ENCODE measurements around the gene DDAH1. TPM values are rescaled to one million over a fixed set of nuclear protein-coding genes. Genes with fewer than 3 reads are reported as not detected.

Gene DDAH1
- total and polyA plus RNA-seq, 2 experiments from 2014 or later, result 29.4 to 41.7 TPM

GRCh38 chr1:85421179-85421578 is 43.8 kb downstream of the DDAH1 start:
- no peak for TF ChIP-seq STAT1 (IDR thresholded peaks at IDR 0.05; ENCODE audit: unreplicated experiment)
- no peak for TF ChIP-seq ZNF114 (CRISPR knock-in tag; IDR thresholded peaks at IDR 0.05)
- TF ChIP-seq POLR2AphosphoS5 (IDR thresholded peaks at IDR 0.05; ENCODE audit: low read depth), result no peak
- TF ChIP-seq EZH2phosphoT487 (IDR thresholded peaks at IDR 0.05; ENCODE audit: unreplicated experiment), result no peak
- no peak for TF ChIP-seq JUNB (IDR thresholded peaks at IDR 0.05; ENCODE audit: unreplicated experiment)
- no peak for TF ChIP-seq ZNF462 (CRISPR knock-in tag; IDR thresholded peaks at IDR 0.05)
- TF ChIP-seq EZH2 (IDR thresholded peaks at IDR 0.05; ENCODE audit: low read depth, unreplicated experiment), result no peak
- no peak for TF ChIP-seq NANOG (IDR thresholded peaks at IDR 0.05; ENCODE audit: borderline replicate concordance)
- no peak for TF ChIP-seq CTCF (conservative IDR thresholded peaks at IDR 0.05; ENCODE audit: low read depth in 2 of 2)
- TF ChIP-seq CREB1 (CRISPR knock-in tag; IDR thresholded peaks at IDR 0.05; ENCODE audit: low read depth), result no peak
- no peak for TF ChIP-seq ETS1 (IDR thresholded peaks at IDR 0.05)
- Histone ChIP-seq H3K4me3 (no peak overlapping the region), H3K4me1 (ENCODE audit: insufficient read depth) (0 out of 2 replicates have a peak, but pooled peaks cover 3% of the 10 kb centered on the region), H2AFZ (no peak overlapping the region), H3K4me2 (no peak overlapping the region), H3F3A (replicated peaks; ENCODE audit: low read depth) (no peaks in the 10 kb centered on the region), H3K27me3 (ENCODE audit: insufficient read depth) (no peaks in the 10 kb centered on the region), H3K36me3 (ENCODE audit: insufficient read depth) (no peaks in the 10 kb centered on the region), H4K20me1 (replicated peaks; ENCODE audit: insufficient read depth) (no peaks in the 10 kb centered on the region), H3K27ac (ENCODE audit: low read depth) (no peak overlapping the region), H3K79me2 (replicated peaks; ENCODE audit: insufficient read depth) (no peaks in the 10 kb centered on the region), H3K9me2 (ENCODE audit: insufficient read depth) (no peaks in the 10 kb centered on the region)
- Mint-ChIP-seq H3K36me3 (ENCODE audit: low read depth) (peaks cover 19% of the 10 kb centered on the region; the same call in 2 of the 3 replicates), H3K4me3 (no peak overlapping the region), H3K9me3 (peaks cover 26% of the 10 kb centered on the region), H3K27me3 (ENCODE audit: insufficient read depth, low read depth, poor library complexity) (peaks cover 4% of the 10 kb centered on the region), H3K4me1 (peaks cover 4% of the 10 kb centered on the region; the same call in 2 of the 3 replicates), H3K27ac (no peak overlapping the region)
- no peak for DNase-seq (ENCODE audit: low spot score)
- no peak for ATAC-seq

All from GM23338 (cell line).